Measurements from ENCODE around the gene C22orf23. TPM values are rescaled to one million over a fixed set of nuclear protein-coding genes. Genes with fewer than 3 reads are reported as not detected.

C22orf23 gene
- total and polyA plus RNA-seq, 10 of the 15 experiments (the other 5 are each of a cell fraction or from before 2014, with no cell fraction given) = 0.04 to 0.38 (median 0.11) TPM; not detected in 5

DNA sequence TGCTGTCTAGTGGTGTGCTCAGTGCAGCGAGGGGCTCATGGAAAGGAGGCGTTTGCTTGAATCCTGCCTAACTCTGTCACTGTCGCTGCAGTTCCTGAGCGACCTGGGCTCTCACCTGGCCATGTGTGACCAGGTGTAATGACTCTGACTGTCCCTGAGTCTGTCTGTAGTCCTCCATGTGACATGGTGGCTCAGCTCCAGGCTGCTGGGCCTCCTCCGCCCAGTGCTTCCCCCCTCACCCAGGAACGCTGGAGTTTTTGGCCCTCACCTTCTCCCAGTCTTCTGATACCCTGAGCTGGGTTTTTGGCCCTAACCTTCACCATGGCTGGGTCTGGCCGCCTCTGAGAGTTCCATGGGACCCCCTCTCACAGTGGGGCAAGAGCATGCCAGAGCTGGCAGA is 27.0 kb downstream of the C22orf23 start:
- FAIRE-seq = no peak

More for the DNA sequence above, 27.0 kb downstream of the C22orf23 start:
- DNase-seq (ENCODE audit: low read depth, low spot score) (no peak), ATAC-seq (no peak)
- H3K4me2 ChIP-seq (ENCODE audit: control insufficient read depth, insufficient read depth) = no peak overlapping the region
- no peaks in the 10 kb centered on the region for H3K9me3 ChIP-seq (replicated peaks; ENCODE audit: control insufficient read depth, insufficient read depth, low read length)
- no peaks in the 10 kb centered on the region for H4K20me1 ChIP-seq (ENCODE audit: control insufficient read depth, insufficient read depth)
- in situ Hi-C loops (cut with MboI) = no loop called here
- H3K4me1 ChIP-seq (ENCODE audit: control insufficient read depth, insufficient read depth, low read length) = 0 out of 2 replicates have a peak, but pooled peaks cover 3% of the 10 kb centered on the region
- no TSS peak for BruUV-seq (replicated peaks)
- peaks cover 3 to 6% of the 10 kb centered on the region in 2 experiments; a peak in 3 of 4 replicates for H3K36me3 ChIP-seq (ENCODE audit: control insufficient read depth in 2 of 2, insufficient read depth in 2 of 2, low read length in 1 of 2)
- RAD21 ChIA-PET (ENCODE audit: unreplicated experiment) = no interaction called here
- TF ChIP-seq E2F8 (IDR thresholded peaks at IDR 0.05; ENCODE audit: low read depth, partially characterized antibody) (no peak), PBX3 (IDR thresholded peaks at IDR 0.05; ENCODE audit: insufficient replicate concordance, low read depth, low read length) (peak; percentile 11), BCL3 (IDR thresholded peaks at IDR 0.05; ENCODE audit: borderline replicate concordance, insufficient read depth, low read depth, low read length, poor library complexity, severe bottlenecking) (peak; percentile 91), POU2F2 (IDR thresholded peaks at IDR 0.05; ENCODE audit: borderline replicate concordance, low read depth, low read length) (no peak), SMAD5 (IDR thresholded peaks at IDR 0.05; ENCODE audit: low read depth) (no peak), HDAC6 (IDR thresholded peaks at IDR 0.05; ENCODE audit: unreplicated experiment) (no peak), IRF4 (IDR thresholded peaks at IDR 0.05; ENCODE audit: low read depth, low read length) (no peak), EP300 (IDR thresholded peaks at IDR 0.05; ENCODE audit: borderline replicate concordance in 1 of 2, control insufficient read depth in 1 of 2, low read depth in 2 of 2, low read length in 2 of 2) (no peak)
- intact Hi-C loops (cut with micrococcal nuclease; ENCODE audit: unreplicated experiment) = no loop called here
- H3K4me3 ChIP-seq = no peak overlapping the region
- H3K27me3 ChIP-seq (replicated peaks in 1 of 2; ENCODE audit: control insufficient read depth in 2 of 2, insufficient read depth in 2 of 2, low read length in 1 of 2) = no peaks in the 10 kb centered on the region
- H2AFZ ChIP-seq (ENCODE audit: control insufficient read depth, low read depth, low read length) = no peak overlapping the region
- SMC1A ChIA-PET (ENCODE audit: uncharacterized antibody, unreplicated experiment) = no interaction called here
- 97% methylated on average over 7 of the region's 7 CpGs for WGBS (ENCODE audit: insufficient coverage, insufficient replicate concordance, low lambda C conversion rate, missing lambda C conversion rate)
- POLR2A ChIA-PET = interaction anchor here (0.6 kb wide), 1 partner anchor 338 kb away, joined by 4 read pairs; no protein-coding TSS in a partner anchor
- H3K79me2 ChIP-seq (ENCODE audit: control insufficient read depth, insufficient read depth, low read length) = no peaks in the 10 kb centered on the region
- no peak overlapping the region for H3K9ac ChIP-seq (ENCODE audit: control insufficient read depth, insufficient read depth, low read length)
- CTCF ChIA-PET = interaction anchor here (0.6 kb wide), 2 partner anchors 48 to 738 kb away, joined by 3 read pairs; no protein-coding TSS in a partner anchor
- no peak overlapping the region for H3K27ac ChIP-seq (ENCODE audit: control insufficient read depth, insufficient read depth)

All from GM12878 (cell line).